Measurements from ENCODE around the gene LKAAEAR1. TPM values are rescaled to one million over a fixed set of nuclear protein-coding genes. Genes with fewer than 3 reads are reported as not detected.

LKAAEAR1 gene
- total RNA-seq, 2 donors from 2014 or later: 10.2 TPM; not detected in 1

GRCh38 chr20:64075556-64075955 is 8.6 kb downstream of the LKAAEAR1 start:
- no peak for DNase-seq (ENCODE audit: low spot score)
- Histone ChIP-seq H3K4me3 (no peak overlapping the region), H3K36me3 (no peaks in the 10 kb centered on the region), H3K9me3 (no peaks in the 10 kb centered on the region), H3K27me3 (replicated peaks; ENCODE audit: insufficient read depth) (no peaks in the 10 kb centered on the region), H3K27ac (no peak overlapping the region), H3K4me1 (replicated peaks) (peaks cover 9% of the 10 kb centered on the region)
- WGBS: 94% methylated on average over 12 of the region's 12 CpGs
- TF ChIP-seq POLR2AphosphoS5 (IDR thresholded peaks at IDR 0.05) (no peak), POLR2A (IDR thresholded peaks at IDR 0.05) (no peak)
- intact Hi-C loops (cut with DNase I): no loop called here

GRCh38 chr20:64074963-64075362 is 9.2 kb downstream of the LKAAEAR1 start:
- H3K27ac ChIP-seq: no peak overlapping the region
- H3K9me3 ChIP-seq: no peaks in the 10 kb centered on the region
- H3K36me3 ChIP-seq: no peaks in the 10 kb centered on the region
- H3K4me1 ChIP-seq (replicated peaks): peaks cover 9% of the 10 kb centered on the region
- intact Hi-C loops (cut with DNase I): no loop called here
- H3K27me3 ChIP-seq (replicated peaks; ENCODE audit: insufficient read depth): no peaks in the 10 kb centered on the region
- no peak for DNase-seq (ENCODE audit: low spot score)
- TF ChIP-seq POLR2A (IDR thresholded peaks at IDR 0.05) (no peak), CTCF (IDR thresholded peaks at IDR 0.05) (no peak), POLR2AphosphoS5 (IDR thresholded peaks at IDR 0.05) (no peak)
- 98% methylated on average over 8 of the region's 8 CpGs for WGBS
- H3K4me3 ChIP-seq: no peak overlapping the region

GRCh38 chr20:64074184-64074789 is 9.9 kb downstream of the LKAAEAR1 start:
- no peaks in the 10 kb centered on the region for H3K27me3 ChIP-seq (replicated peaks; ENCODE audit: insufficient read depth)
- H3K36me3 ChIP-seq: no peaks in the 10 kb centered on the region
- no peak overlapping the region for H3K27ac ChIP-seq
- no peak for DNase-seq (ENCODE audit: low spot score)
- H3K4me3 ChIP-seq: no peak overlapping the region
- no peak for TF ChIP-seq POLR2AphosphoS5 (IDR thresholded peaks at IDR 0.05)
- no peak for TF ChIP-seq POLR2A (IDR thresholded peaks at IDR 0.05)
- no peak for TF ChIP-seq CTCF (IDR thresholded peaks at IDR 0.05)
- no peaks in the 10 kb centered on the region for H3K9me3 ChIP-seq
- peaks cover 8% of the 10 kb centered on the region for H3K4me1 ChIP-seq (replicated peaks)
- WGBS: 77% methylated on average over 25 of the region's 28 CpGs
- intact Hi-C loops (cut with DNase I): no loop called here

GRCh38 chr20:64073476-64074183 is 10.6 kb downstream of the LKAAEAR1 start:
- Histone ChIP-seq H3K36me3 (no peaks in the 10 kb centered on the region), H3K27ac (no peak overlapping the region), H3K9me3 (no peaks in the 10 kb centered on the region), H3K4me3 (no peak overlapping the region), H3K4me1 (replicated peaks) (peaks cover 3% of the 10 kb centered on the region), H3K27me3 (replicated peaks; ENCODE audit: insufficient read depth) (no peaks in the 10 kb centered on the region)
- no peak for DNase-seq (ENCODE audit: low spot score)
- no peak for TF ChIP-seq POLR2A (IDR thresholded peaks at IDR 0.05)
- TF ChIP-seq POLR2AphosphoS5 (IDR thresholded peaks at IDR 0.05): no peak
- no peak for TF ChIP-seq CTCF (IDR thresholded peaks at IDR 0.05)
- WGBS: 90% methylated on average over 30 of the region's 37 CpGs
- intact Hi-C loops (cut with DNase I): no loop called here

- Histone ChIP-seq H3K9me3 (no peaks in the 10 kb centered on the region), H3K27ac (no peak overlapping the region), H3K4me3 (no peak overlapping the region), H3K4me1 (replicated peaks) (no peaks in the 10 kb centered on the region), H3K27me3 (replicated peaks; ENCODE audit: insufficient read depth) (no peaks in the 10 kb centered on the region), H3K36me3 (no peaks in the 10 kb centered on the region)
- no peak for DNase-seq (ENCODE audit: low spot score)
- intact Hi-C loops (cut with DNase I): no loop called here
- TF ChIP-seq CTCF (IDR thresholded peaks at IDR 0.05) (no peak), POLR2A (IDR thresholded peaks at IDR 0.05) (no peak), POLR2AphosphoS5 (IDR thresholded peaks at IDR 0.05) (no peak)
- 85% methylated on average over 14 of the region's 14 CpGs for WGBS
Measured at GRCh38 chr20:64072498-64073063, 11.6 kb downstream of the LKAAEAR1 start.
